H7 (cell line): Measurements from ENCODE around the gene PPP1R11. TPM values are rescaled to one million over a fixed set of nuclear protein-coding genes. Genes with fewer than 3 reads are reported as not detected.
A peak's percentile ranks its signal among the peaks of the same experiment; 100 is the strongest.
"Not testable (repeated sequence)": the region's sequence is repeated elsewhere in the genome, so short reads cannot be mapped to it uniquely, and the experiment has no call there.

Experiments used
- DNase-seq: peaks from one replicate; pipeline ENCODE4 v3.0.0; 2012
- H3K27me3 ChIP-seq: 2 replicates; pipeline ENCODE4 v1.6.0; 2011; ENCODE audit warnings: mild to moderate bottlenecking, low read length; ENCODE audit not compliant: control insufficient read depth, insufficient read depth
- H3K36me3 ChIP-seq: replicated peaks from 2 replicates; pipeline ENCODE4 v1.5.1; 2011; ENCODE audit warnings: low read length; ENCODE audit not compliant: control insufficient read depth, insufficient read depth
- H3K4me3 ChIP-seq: 2 replicates; pipeline ENCODE4 v1.5.1; 2011; ENCODE audit warnings: low read depth, mild to moderate bottlenecking, control low read depth, low read length, moderate library complexity; ENCODE audit not compliant: insufficient read depth
- total RNA-seq: library from RNA; depleted of rRNA; stranded (reverse); fragments of >200 nt; shearing (Covaris generic); gene quantifications from 2 replicates; pipeline ENCODE4 v1.2.3, GENCODE V29; 2014; rRNA removed

The PPP1R11 gene, protein sequence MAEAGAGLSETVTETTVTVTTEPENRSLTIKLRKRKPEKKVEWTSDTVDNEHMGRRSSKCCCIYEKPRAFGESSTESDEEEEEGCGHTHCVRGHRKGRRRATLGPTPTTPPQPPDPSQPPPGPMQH
- 26.1 and 27.2 TPM in 2 replicates for total RNA-seq

DNA sequence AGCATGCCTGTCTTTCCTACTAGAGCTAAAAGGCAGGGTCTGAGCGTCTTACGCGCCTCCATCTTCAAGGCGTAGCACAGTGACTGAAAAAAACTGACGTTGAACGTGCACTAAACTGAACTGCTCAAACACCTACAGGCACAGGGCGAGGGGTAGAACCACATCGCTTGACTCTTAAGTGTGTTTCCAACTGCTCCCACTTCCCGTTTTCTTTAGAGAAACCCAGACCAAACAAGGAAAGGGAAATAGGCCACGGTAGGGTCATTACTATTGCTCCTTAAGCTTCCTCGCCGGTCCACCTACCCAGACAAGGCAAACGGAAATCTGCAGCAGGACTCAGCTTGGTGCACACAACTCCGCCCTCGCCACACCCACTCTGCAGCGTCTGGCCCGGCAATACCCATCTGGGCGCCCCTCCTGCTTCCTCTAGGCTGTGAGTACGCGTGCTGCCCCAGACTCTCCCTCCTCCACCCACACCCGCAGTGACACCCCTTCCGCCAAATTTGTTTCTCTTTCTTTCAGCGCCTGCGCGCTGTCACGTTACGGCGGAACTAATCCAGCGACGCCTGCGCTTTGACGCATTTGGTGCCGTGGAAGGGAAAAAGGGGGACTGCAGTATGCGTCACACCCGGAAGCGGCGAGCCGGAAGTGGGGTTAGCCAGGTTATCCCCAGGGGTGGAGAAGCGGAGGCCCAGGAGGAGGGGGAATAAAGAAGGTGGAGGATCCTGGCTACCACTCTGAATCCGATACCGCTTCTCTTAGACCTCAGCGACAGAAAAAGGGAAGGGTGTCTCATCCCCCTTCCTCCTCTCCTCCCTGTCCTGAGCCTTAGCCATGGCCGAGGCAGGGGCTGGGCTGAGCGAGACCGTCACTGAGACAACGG is at the start of gene PPP1R11:
TSS of gene PPP1R11 (plus strand) at position 622 of the 883 bp plus-strand sequence. CDS start at position 835, 213 bp downstream.
- Histone ChIP-seq H3K4me3 (peak within 1 kb of the TSS; percentile 77), H3K36me3 (0 out of 2 replicates have a peak, but pooled peaks cover 1% of the 10 kb centered on the region), H3K27me3 (peaks cover 20% of the 10 kb centered on the region)
- DNase-seq = peak; percentile 89

DNA sequence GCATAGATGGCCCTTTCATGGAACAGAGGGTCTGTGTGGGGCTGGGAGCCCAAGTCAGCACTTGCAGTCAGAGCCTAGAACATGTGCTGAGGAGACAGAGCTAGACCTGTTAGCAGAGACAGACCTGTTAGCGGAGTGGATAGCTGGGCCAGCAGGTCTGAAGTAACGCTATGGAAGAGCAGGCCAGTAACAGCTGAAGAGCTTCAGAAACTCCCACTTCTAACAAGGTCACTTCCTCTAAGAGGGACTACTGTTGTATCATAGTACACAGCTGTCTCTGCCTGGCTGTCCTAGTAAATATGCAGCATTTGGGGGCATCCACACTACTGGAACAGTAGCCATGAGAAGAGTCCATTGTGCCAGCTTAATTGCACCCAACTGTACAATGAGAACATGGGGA is 47.2 kb upstream of the PPP1R11 start:
- Histone ChIP-seq H3K4me3 (no peak overlapping the region), H3K27me3 (no peaks in the 10 kb centered on the region), H3K36me3 (no peaks in the 10 kb centered on the region)
- DNase-seq = no peak

DNA sequence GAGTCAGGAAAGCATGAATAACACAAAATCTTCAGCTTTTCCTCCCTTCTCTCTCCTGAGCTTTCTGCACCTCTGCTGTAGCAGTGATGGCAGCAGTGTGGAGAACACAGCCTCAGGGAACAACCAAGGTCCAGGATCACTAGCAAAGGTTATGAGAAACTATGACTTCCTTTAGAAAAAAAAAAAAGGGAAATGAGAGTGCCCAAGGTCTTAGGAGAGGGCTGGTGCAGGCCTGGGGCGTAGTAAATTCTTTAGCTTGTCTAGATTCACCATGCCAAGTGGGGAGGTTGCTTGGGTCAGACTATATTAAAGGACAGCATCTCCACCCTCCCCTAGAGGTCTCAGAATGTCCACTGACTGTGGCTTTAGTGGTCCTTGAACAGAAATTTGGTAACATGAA is 46.4 kb upstream of the PPP1R11 start:
- no peak for DNase-seq
- H3K4me3 ChIP-seq = no peak overlapping the region

DNA sequence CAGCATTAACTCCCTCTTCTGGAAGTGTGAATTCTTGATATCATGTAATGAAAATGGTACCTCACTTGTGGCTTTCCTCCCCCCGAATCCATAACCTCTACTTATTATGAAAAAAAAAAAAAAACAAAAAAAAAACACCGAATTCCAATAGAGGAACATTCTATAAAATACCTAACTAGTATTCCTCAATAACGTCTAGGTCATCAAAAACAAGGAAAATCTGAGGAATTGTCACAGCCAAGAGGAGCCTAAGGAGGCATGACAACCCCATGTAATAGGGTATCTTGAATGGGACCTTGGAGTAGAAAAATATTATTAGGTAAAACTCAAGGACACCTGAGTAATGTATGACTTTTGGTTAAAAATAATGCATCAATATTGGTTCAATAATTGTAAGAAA is 44.8 kb upstream of the PPP1R11 start:
- no peak for DNase-seq
- H3K36me3 ChIP-seq = no peaks in the 10 kb centered on the region
- H3K4me3 ChIP-seq = no peak overlapping the region
- H3K27me3 ChIP-seq = no peaks in the 10 kb centered on the region

More for the DNA sequence above, 46.4 kb upstream of the PPP1R11 start:
- Histone ChIP-seq H3K27me3 (no peaks in the 10 kb centered on the region), H3K36me3 (no peaks in the 10 kb centered on the region)

DNA sequence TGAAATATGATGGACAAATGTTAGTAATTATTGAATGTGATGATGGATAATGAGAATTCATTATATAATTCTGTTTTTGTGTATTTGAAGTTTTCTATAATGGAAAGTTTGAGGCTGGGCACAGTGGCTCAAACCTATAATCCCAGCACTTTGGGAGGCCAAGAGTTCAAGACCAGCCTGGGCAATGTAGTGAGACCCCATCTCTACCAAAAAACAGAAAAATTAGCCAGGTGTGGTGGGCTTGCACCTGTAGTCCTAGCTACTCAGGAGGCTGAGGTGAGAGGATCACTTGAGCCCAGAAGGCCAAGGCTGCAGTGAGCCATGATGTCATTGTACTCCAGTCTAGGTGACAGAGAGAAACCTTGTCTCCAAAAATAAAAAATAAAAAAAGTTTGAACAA is 44.3 kb upstream of the PPP1R11 start:
- H3K36me3 ChIP-seq, DNase-seq, H3K27me3 ChIP-seq, H3K4me3 ChIP-seq: not testable (repeated sequence)

DNA sequence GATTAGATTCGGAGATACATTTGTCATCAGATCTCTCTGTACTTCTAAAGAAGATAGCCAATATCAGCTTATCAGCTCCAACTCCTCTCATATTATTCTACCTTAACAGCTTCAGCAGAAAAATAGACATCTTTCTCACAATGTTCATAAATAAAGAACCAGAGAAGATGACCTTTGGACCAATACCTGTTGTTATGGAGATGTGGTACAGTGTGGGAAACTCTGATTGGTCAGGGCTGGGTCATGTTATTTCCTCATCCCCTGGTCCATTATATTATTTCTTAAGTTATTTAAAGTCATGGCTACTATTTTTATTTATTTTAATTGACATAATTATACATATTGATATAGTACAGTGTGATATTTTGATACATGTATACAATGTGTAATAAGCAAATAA is 41.8 kb upstream of the PPP1R11 start:
- no peaks in the 10 kb centered on the region for H3K27me3 ChIP-seq
- H3K4me3 ChIP-seq = no peak overlapping the region
- no peak for DNase-seq
- no peaks in the 10 kb centered on the region for H3K36me3 ChIP-seq

DNA sequence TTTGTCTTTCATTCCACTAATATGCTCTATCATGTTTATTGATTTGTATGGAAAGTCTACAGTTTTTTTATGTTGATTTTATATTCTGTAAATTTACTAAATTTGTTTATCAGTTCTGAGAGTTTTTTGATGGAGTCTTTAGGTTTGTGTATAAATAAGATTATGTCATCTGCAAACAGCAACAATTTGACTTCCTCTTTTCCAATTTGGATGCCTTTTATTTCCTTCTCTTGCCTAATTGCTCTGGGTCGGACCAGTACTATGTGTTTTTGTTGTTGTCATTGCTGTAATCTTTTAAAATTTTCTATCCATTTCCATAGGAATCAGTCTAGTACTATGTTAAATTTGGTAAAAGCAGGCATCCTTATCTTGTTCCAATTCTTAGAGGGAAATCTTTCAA is 37.4 kb upstream of the PPP1R11 start:
- H3K27me3 ChIP-seq = no peaks in the 10 kb centered on the region
- H3K36me3 ChIP-seq = no peaks in the 10 kb centered on the region
- DNase-seq = no peak
- H3K4me3 ChIP-seq = no peak overlapping the region

DNA sequence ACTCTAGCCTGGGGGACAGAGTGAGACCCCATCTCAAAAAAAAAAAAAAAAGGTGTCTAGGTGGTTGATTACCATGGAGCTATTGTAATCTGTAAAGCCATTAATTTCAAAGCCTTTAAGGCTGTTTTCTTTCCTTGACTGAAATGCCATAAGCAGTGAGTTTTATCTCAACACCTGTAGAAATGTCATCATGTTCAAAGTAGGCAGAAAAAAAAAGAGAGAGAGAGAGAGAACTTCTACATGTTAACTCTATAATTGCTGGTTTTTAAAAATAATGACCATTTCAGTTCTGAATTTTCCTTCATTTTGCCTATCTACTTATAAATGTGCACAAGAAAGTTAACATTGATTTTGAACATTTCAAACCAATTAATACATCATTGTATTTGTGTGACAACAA is 35.6 kb upstream of the PPP1R11 start:
- no peak for DNase-seq
- no peaks in the 10 kb centered on the region for H3K27me3 ChIP-seq
- no peak overlapping the region for H3K4me3 ChIP-seq
- no peaks in the 10 kb centered on the region for H3K36me3 ChIP-seq

DNA sequence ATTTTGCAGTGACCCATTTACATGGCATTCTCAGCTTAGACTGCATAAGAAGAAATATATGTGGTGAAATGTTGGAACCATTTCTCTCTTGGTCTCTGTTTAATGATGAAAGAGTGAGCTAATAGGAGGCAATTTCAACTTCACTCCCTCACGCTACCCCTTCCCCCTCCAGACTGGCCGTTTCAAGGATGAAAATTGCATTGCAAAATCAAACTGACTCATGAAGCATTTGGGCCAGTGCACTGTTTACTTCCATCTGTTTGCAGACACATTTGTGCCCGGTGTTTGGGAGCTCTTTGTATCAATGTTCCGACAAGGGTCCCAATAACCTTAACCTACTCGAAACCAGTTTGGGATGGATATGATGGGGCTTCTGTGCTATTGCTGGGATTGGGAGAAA is 33.6 kb upstream of the PPP1R11 start:
- not testable (repeated sequence) for H3K36me3 ChIP-seq, H3K27me3 ChIP-seq, DNase-seq, H3K4me3 ChIP-seq

DNA sequence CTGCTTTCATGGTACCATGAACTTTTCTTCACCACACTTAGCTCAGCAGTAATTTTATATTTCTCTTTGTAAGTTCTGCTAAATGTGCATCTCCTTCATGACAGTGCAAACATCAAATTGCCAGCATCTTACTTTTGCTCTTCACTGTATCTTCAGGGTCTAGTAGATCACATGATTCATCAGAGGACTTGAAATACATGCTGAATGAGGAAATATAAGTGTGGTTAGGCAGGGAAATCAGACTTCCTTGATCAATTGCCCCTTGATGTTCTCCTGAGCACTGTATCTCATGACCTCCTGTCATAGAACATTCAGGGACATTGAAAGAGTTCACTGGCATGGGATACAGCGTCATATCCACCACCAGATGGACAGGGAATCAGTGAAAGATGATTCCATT is 31.2 kb upstream of the PPP1R11 start:
- no peak overlapping the region for H3K4me3 ChIP-seq
- DNase-seq = no peak
- no peaks in the 10 kb centered on the region for H3K27me3 ChIP-seq
- H3K36me3 ChIP-seq = no peaks in the 10 kb centered on the region

DNA sequence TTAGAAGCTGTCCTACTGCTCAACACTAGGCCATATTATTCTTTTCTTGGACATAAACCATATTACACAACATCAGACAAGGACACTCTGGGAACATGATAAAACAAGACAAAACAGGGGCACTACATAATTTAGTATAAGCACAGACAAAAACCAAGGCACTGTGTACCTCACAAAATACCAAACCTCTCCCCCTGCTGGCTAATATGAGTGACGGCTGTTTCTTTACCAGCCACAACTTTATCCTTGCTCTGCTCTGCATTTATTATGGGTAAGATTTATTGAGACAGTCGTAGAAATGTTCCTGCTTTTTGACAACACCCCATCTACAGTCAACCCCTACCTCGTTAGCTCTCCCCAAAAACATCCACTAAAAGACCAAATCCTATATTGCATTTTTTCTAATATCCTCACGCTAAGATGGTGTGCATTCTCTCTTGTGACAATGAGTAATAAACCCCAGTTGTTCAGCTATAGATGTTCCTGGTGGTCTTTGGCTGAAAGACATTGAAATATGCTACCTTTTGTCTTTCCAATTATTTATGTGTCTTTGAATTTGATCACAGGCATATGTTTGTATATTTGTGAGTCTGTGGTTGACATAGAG is 29.7 kb upstream of the PPP1R11 start:
- Histone ChIP-seq H3K27me3 (no peaks in the 10 kb centered on the region), H3K4me3 (no peak overlapping the region), H3K36me3 (no peaks in the 10 kb centered on the region)
- peak; percentile 21 for DNase-seq

DNA sequence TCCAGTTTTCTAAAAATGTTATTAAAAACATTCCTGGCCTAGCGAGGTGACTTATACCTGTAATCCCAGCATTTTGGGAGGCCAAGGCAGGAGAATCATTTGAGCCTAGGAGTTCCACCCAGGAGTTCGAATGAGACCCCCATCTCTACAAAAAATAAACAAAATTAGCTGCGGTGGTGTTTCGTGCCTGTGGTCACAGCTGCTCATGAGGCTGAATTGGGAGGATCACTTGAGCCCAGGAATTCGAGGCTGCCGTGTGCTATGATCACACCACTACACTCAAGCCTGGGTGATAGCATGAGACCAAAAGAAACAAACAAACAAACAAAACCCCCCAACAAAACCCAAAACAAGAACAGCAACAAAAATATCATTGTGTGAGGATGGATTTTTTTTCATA is 25.8 kb upstream of the PPP1R11 start:
- no peaks in the 10 kb centered on the region for H3K27me3 ChIP-seq
- DNase-seq = no peak

DNA sequence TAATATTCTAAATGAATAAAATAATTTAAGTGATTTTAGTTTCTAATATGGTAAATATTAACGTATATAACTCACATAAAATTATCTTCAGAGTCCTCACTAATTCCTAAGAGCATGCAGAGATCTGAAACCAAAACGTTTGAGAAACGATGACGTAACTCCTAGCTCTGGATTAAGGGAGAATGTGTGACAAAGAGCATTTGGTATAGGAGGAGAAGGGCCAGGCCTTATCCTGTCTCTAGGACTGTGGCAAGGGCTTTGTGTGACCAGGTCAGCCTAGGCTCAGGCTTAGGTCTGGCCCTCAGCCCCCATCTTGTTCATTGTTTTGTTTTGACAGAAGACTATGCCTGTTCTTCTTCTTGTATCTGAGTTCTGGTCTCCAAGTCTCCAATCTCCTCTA is 25.2 kb upstream of the PPP1R11 start:
- H3K4me3 ChIP-seq = no peak overlapping the region
- no peaks in the 10 kb centered on the region for H3K27me3 ChIP-seq
- DNase-seq = no peak
- H3K36me3 ChIP-seq = no peaks in the 10 kb centered on the region

More for the DNA sequence above, 25.8 kb upstream of the PPP1R11 start:
- no peak overlapping the region for H3K4me3 ChIP-seq
- H3K36me3 ChIP-seq = no peaks in the 10 kb centered on the region

DNA sequence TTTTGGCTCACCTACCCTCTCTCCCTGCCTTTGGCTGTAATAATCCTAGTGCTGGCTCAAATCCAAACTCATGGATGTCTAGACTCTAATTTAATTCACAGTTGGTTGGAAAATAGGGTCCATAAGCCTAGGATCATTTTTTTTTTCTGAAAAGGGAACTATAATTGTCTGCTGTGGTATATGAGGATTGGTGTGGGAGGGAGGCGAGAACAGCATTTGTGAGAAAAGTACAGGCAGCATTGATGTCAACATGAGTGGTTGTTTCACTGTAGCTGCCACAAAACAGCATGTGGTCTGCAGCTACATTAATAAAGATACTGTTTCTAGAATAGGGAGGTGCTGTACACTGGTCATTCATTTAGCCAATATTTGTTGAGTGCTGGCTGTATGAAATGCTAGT is 24.5 kb upstream of the PPP1R11 start:
- no peak for DNase-seq
- H3K36me3 ChIP-seq = no peaks in the 10 kb centered on the region
- H3K4me3 ChIP-seq = no peak overlapping the region
- no peaks in the 10 kb centered on the region for H3K27me3 ChIP-seq

DNA sequence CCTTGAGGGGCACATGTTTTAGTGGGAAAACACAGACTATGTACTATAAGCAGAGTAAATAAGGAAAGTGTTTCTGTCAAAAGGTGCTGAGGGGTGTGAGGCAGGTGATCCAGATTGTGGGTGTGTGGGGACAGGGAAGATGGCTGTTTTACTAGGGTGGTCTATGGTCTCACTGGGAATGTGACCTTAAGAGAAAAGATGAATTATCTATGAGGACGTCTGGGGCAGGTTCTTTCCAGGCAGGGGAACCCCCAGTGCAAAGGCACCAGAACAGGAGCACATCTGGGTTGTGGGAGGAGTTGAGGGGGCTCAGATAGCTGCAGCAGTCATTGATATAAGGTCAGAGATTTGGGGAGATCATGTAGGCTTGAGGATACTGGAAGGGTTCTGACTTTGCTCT is 24.1 kb upstream of the PPP1R11 start:
- H3K27me3 ChIP-seq = no peaks in the 10 kb centered on the region
- H3K4me3 ChIP-seq = no peak overlapping the region
- H3K36me3 ChIP-seq = no peaks in the 10 kb centered on the region
- no peak for DNase-seq
